NCI-H2081 treated with DMSO at 0.1 percent for 48 hours (cell line): ENCODE results near the gene RFTN1.

Experiments
- DNase-seq: peaks from one replicate; lab custom pipeline; 2025; lab: John Stamatoyannopoulos, UW

The RFTN1 gene

DNA sequence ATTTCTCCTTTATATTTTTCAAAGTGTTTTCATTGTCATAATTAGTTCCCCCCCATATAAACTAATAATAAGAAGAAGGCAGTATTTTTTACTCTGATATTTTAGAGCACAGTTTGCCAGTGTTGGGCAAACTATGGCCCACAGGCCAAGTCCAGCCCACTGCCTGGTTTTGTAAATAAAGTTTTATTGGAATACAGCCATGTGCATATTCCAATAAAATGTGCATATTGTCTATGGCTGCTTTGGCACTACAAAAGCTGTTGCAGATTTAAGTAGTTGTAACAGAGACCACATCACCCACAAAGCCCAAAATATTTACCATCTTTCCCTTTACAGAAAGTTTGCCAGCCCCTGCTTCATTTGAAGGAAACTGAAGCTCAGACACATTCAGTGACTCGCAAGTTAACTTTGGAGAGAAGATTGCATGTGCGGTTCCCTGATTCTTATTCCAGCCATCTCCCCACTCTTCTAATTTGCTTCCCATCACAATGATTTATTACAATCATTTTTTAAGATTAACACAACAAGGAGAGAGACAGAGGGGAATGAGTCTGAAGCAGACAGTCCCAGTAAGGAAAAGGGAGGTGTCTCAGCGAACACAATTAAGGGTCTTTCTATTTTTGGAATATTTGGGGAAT is 48.9 kb downstream of the RFTN1 start:
- no peak for DNase-seq

DNA sequence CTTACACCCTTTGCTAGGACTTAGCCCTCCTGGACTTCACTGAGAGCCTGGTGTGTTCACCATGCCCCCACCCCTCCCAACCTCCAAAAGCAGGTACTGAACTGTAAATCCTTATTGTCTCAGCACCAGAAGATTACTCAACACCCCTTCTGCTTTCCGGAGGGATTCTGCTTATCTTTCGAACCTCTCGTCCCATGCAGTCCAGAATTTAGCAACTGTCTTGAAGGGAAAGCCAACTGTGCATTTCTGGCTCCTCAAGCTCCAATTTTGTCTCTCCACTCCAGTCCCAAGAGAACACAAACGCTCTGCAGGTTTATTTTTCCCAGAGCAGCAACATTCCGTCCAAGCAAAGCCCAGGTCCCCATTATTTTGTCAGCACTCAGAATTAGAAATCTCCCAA is 49.6 kb downstream of the RFTN1 start:
- DNase-seq: no peak

DNA sequence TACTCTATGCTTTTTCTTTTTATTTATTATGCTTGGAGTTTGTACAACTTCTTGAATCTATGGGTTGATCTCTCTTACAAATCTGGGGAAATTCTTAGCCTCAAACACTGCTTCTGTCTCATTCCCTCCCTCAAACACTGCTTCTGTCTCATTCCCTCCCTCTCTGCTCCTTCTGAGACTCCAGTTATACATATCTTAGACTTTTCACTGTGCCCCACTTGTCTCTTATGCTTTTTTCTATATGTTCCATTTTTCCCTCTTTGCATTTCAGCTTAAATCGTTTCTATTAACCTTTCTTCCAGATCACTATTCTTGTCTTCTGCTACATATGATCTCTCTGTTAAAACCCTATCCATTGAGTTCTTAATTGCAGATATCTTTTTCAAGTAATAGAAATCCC is 50.4 kb downstream of the RFTN1 start:
- DNase-seq: no peak

DNA sequence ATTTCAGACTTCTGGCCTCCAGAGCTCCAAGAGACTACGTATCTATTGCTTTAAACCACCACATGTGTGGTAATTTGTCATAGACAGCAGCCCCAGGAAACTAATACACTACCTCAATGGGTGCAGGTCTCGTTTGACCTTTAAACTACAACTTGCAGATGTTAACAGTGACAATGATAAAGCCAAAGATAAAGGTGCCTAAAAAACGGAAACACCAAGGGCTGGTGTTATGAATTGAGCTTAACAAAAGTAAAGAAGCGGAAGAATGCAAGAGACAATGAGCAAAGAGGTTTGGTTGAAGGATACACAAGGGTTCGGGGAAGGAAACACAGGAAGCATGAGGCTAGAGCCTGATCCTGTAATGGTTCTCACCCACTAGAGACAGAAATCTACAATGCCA is 50.8 kb downstream of the RFTN1 start:
- no peak for DNase-seq

DNA sequence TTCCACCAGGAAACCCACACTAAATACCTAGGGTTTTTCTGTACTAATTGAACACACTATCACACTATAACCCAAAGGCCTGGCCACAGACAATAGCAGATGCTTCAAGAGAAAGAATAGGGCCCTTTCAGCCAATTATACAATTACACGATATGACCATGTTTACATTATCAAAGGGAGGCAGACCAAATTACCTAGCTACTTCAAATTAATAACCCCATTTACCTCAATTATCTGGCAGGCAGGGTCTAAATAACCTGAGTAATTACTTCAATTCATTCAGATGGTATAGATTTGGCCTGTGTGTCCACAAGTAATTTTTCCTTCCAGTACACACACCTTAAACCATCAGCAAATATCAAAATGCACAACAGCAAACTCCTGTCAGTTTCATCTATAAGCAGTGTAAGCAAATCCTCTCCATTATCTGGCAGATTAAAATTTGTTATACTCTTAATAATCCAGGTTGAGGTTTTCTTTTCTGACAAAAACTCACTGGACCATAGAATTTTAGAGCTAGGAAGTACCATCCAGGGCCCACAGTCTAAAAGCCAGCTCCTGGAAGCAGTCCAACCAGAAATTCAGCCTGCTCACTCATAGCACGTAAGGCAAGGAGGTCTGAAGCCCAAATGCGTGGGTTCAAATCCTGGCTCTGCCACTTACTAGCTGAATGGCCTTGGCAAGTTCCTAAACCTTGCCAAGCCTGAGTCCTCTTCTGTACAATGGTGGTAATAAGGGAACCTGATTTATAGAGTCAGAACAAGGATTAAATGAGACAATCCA is 51.8 kb downstream of the RFTN1 start:
- peak; percentile 100 for DNase-seq

DNA sequence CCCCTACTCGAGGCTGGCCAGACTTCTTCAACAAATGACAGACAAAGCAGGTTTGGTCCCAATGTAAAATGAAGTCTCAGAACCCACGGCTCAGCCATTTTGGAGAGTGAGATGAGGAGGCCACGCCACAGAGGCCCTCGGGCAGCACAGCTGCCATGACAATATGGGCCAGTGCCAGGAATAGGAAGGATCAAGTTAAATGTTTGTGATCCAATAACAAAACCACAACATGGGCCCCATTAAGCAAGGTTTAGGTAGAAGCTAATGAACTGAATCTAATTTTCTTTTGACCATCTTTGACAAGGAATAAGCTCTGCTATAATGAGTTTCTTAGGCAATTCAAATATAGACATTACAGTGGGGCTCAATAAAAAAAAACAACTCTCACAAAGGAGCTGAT is 52.6 kb downstream of the RFTN1 start:
- peak; percentile 84 for DNase-seq

DNA sequence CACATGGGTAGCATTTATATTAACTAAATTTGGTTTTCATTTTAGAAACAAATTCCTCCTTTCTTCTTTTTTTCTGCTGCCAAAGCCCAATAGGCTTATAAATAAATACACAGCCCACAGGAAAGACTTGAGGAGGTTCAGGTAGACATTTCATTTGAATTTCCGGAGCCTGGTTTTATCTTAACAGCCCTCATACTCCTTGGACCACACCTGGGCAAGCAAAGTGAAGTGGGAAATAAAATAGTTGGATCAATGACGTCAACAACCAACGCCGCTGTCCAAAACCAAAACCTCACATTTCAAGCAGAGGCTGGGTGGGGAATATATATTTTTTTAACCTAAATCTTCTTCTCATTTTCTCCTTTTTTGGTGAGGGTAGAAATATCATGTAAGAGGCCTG is 53.2 kb downstream of the RFTN1 start:
- DNase-seq: no peak

DNA sequence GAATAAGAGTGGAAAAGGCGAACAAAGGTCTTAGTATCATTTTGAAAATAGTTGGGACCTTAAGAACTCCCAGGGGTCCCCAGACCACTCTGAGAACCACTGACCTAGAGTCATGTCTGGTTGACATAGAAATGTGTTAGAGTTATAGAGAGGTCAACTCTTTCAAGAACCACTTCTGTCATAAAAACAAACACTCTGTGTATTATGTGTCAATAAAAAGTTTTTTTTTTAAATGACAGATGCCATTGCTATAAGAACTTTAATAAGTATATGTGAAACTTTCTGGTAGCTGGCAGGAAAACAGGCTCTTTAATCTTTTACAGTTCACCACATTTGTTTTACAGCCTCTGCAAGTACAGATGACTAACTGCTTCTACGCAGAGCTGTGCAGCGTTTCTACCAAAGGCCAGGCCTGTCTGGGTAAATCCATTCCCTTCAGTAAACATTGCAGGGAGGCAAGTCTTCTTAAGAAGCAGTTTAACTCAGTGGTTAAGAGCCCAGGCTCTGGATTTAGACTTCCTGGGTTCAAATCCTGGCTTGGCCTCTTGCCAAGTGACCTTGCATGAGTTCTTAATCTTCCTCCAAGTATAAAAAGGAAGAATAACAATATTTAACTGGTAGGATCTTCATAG is 56.6 kb downstream of the RFTN1 start:
- no peak for DNase-seq

DNA sequence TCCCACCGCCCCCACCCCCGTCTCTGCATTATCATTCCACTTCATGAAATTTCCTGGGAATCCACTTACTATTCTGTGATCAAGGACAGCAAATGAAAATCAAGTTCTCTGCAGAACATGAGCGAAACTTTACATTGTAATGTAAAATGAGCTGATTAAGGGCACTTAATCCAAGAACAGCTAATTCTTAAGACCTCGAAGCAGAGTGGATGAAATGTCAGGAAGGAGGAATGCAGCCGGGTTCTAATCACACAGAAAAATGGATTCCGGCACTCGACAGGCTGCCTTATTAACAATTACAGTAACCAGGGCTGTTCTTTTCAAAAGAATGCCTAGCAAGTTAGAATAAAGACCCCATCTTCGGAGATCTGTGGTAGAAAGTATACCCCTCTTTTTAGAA is 57.5 kb downstream of the RFTN1 start:
- DNase-seq: no peak

DNA sequence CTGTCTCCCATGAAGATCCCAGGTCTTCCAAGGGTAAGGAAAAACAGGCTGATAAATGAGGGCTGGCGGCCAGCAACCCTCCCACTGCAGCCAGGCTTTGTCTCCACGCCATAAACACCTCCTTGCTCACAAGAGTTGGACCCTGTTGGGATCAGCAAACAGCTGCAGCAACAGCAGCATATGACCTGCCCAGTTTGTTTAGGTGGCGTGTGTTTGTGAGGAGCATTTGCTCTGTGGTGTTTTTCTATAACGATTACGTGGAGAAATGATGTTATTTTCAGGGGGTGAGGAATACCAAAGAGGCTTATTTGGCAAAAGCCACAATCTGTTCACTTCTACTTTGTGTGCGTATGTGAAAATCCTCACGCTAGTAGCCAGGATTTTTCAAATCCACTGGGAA is 58.5 kb downstream of the RFTN1 start:
- DNase-seq: peak; percentile 69

DNA sequence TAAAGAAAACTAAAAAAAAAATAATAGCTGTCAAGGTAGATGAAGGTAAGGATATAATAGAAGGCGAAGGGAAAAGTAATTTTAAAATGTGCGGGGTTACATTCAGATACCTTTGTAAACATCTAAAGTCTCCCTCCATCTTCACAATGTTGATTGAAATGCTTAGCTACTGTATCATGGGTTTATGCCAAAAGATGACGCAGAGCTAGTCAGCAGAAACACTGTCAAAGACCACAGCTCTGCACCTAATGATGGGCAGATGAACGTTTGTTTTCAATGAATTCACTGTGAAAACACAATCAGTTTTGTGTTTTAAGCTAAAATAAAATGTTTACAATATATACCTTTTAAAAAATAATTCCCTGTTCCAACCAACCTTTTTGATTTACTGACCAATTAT is 61.2 kb downstream of the RFTN1 start:
- DNase-seq: no peak

DNA sequence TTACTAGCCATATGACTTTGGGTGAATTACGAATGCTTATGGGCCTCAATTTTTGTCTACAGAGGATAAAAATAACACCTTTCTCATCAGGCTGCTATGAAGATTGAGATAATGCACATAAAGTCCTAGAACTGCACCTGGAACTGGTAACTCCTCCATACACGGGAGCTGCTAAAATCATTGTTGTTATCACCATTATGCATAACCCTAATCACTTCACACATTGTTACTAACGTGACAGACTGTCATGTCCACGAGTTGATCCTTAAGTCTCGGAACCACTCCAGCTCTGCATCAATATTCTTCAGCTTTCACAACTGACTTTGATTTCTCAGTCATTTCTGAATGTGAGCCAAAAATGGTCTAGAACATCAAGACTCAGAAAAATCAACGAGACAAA is 64.1 kb downstream of the RFTN1 start:
- no peak for DNase-seq

DNA sequence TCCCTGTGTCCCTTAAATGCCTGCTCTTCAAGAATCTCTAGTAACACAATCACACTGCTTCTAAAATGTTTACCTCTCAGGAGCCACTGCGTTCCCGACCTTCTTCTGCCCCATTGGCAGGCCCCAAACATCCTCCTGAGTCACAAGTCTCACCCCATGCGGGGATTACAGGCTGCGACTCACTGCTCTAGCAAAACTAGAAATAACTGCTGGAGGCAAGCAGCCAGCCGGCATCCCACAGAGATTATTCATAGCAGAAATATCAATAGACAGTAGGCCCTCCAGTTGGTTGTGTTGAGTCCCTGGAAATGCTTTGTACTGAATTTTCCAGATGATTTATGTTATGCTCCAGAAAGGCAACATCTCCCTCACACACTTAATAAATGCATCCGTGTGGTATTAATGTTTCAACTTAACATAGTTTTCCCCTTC is 64.8 kb downstream of the RFTN1 start:
- DNase-seq: no peak

DNA sequence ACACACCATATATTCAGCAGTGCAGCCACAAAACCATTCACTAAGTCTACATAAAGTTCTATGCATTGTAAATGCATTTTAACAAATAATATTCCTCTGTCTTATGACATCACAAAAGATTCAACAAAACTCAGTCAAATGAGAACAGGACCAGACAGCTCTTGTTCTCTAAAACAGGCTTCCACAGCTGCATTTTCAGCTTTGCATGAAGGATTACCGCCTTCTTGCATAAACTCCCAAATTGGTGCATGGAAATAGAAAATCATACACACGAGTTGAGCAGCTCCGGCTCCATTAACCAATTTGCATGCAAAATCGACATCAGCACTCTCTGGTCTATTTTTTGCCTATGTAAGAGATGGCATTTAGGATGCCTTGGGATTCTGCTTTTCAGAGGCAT is 66.4 kb downstream of the RFTN1 start:
- no peak for DNase-seq

DNA sequence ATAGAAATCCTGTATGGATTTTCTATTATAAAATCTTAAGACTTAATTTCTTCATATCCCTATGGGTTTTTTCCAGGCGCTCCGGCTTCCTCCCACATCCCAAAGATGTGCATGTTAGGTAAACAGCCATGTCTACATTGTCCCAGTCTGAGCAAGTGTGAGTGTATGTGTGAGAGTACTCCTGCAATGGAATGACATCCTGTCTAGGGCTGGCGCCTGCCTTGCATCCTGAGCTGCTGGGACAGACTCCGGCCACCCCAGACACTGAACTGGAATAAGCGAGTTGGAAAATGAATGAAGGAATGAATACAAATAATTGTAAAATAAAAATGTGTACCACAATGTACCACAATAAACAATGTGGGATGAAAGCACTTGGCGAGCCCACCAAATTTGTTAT is 69.2 kb downstream of the RFTN1 start:
- no peak for DNase-seq

DNA sequence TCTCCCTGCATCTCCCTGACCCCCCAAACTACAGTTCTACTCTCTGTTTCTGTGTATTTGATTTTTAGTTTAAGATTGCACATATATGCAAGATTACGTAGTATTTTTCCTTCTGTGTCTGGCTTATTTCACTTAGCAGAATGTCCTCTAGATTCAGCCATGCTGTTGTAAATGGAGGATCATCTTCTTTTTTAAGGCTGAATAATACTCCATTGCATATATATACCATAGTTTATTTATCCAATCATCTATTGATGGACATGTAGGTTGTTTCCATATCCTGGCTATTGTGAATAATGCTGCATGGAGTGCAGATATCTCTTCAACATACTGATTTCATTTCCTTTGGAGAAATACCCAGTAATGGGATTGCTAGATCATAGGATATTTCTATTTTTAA is 70.8 kb downstream of the RFTN1 start:
- DNase-seq: no peak

DNA sequence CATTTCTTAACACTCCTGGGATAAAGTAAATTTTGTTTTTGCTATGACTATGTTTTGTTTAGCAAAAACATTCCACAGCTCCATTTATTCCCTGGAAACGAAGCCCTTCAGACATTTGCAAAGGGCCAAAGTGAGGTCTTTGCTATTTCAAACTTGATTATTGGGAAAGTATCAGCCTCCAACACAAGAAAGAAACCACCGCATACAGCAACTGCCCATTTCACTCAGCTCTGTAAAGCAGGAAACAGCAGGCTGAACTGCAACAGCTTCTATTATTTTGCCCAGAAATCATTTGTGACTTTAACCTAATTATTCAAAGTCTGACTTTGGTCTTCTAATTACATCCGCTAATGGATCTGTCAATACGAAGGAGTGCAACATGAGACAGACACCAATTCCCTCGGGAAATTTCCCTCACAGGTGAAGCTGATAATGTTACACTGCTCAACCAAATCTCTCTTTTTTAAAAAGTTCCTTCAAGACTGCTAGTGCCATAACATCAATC is 72.1 kb downstream of the RFTN1 start:
- DNase-seq: peak; percentile 72

DNA sequence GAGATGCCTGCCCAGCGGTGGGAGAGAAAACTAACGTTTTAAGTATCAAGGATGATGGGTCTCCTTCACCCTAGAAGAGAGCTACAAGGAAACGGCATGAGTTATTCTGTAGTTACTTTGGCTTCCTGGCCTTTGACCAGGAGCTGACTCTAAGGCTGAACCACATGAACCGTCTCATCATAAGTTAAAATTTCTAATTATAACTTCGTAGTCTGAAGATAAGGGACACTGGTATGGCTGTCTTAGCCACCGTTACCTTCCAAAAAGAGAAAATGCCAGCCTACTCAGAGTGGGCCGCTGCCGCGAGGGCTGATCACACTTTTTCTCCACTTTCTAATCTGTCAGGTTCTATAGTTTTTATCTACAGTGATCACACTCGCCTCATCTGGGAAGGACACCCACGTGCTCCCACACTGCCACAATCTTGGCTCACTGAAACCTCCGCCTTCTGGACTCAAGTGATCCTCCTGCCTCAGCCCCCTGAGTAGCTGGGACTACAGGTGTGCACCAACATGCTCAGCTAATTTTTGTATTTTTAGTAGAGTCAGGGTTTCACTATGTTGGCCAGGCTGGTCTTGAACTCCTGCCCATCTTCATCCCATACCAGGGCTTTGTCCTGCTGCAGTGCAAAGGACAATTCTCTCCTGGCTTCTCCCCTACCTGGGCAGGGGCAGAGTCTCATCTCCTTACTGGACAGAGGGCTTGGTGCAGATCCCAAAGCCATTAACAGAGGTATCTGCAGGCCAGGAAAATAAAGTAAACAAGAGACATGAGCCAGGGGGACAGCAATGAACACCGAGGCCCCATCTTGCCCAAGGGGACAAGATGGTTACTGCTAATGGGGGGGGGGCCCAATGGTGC is 73.4 kb downstream of the RFTN1 start:
- DNase-seq: no peak

DNA sequence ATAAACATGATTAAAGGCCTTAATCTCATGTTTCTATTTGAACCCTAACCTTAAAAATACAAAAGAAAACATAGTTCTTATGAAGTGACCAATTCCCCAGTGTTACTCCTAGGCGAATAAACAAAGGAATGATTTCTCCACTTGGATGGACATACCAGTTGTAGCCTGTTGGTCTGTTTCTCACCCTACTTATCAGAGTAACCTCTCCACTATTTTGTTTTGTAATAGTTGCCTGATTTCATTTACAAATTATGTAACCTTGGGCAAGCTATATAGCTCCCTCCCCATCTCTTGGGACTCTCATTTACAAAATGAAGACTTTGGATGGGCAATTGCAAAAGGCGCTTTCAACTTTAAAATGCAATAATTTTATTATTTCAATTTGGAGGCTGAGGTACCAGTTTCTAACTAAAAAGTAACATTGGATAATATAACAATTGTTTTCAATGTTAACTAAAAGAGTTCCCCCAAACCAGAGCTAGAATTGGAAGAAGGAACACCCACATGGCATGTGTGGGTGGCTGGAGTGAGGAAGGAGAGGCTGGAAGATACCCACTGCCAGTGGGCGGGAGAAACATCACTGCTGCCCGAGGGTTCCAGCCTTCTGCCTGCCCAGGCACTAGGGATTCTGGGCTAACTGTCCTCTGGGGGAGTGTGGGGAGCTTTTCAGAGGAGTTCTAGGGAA is 74.2 kb downstream of the RFTN1 start:
- DNase-seq: no peak

DNA sequence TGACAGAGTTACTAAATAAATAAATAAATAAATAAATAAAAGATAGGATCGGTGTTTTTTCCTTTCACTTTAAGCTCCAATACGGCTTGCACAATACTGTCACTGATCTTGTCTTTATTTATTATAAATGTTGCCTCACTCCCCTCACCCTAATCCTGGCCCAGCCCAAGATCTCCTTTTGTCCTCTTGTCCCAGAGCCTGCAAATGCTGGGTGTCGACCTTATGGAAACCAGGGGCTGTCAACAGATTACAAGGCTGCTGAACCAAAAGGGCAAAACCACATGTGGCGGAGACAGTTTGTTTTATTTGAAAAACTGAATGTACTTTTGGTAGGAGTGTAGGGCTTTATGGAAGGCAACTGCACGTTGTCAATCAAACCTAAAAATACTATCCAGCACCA is 75.9 kb downstream of the RFTN1 start:
- no peak for DNase-seq

DNA sequence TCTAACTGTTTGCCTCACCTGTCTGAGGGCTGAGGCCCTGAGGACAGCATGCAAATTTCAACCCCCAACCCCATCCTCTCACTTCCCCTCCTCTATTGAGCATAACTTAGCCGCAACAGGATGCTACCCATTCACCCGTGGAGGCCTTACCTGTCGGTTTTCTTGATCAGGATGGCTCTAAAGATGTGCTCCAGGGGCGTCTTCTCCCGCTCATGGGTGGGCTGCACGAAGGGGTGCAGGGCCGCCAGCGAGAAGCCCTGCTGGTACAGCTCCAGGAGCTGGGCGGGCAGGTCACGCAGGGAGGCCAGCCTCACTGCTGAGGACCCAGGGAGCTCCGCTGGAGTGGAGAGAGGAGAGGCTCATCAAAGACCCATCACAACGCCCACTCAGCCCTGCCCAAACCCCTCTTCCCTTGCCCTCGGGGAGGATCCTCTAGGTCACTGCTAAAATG is 79.8 kb downstream of the RFTN1 start:
- DNase-seq: no peak

DNA sequence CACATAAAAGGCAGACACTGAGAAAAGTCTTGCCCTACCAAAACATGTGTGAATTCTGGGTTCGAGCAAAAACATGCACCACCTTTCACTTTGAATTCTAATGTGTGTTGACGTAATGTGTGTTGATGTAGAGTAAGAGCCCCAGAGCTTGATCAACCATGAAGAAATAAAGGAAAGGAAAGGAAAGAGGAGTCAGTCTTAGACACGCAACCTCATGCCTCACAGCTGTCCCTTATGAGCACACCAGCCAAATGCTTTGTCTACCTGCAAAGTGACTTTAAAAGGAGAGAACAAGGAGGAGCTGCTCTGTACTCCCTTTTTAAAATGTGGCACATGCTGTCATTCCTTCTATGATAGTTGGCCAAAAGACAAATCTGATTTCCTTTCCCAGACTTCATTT is 80.8 kb downstream of the RFTN1 start:
- DNase-seq: no peak
